ENCODE measurements around the gene DENR.

DNA sequence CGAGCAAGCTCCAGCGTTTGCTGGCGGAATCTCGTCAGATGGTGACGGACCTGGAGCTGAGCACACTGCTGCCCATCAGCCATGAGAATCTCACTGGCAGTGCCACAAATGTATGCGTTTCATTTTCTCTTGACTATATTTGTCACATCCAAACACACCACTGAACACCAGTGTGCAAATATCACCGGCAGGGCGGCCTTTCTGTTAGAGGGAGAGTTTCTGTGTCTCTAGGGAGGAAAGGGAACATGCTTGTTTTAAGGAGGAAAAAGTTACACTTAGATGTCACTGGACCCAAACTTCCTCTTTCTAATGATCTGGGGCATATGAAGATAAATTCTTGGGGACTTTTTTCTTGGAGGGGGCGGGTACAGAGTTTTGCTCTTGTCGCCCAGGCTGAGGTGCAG lies 60.7 kb downstream of the DENR start:
- TF ChIP-seq ERF (CRISPR knock-in tag; IDR thresholded peaks at IDR 0.05) = no peak
- TF ChIP-seq MAFK (conservative IDR thresholded peaks at IDR 0.05 in 1 of 2, IDR thresholded peaks at IDR 0.05 in 1 of 2; ENCODE audit: low read length in 2 of 2) = no peak
- no peak for TF ChIP-seq SIN3A (IDR thresholded peaks at IDR 0.05; ENCODE audit: borderline replicate concordance, low read depth, low read length)
- no peak for TF ChIP-seq PCBP1 (IDR thresholded peaks at IDR 0.05; ENCODE audit: borderline replicate concordance, low read depth, low read length)
- TF ChIP-seq FIP1L1 (IDR thresholded peaks at IDR 0.05; ENCODE audit: borderline replicate concordance, insufficient read depth, low read depth, low read length) = no peak
- TF ChIP-seq, protein P1, sequence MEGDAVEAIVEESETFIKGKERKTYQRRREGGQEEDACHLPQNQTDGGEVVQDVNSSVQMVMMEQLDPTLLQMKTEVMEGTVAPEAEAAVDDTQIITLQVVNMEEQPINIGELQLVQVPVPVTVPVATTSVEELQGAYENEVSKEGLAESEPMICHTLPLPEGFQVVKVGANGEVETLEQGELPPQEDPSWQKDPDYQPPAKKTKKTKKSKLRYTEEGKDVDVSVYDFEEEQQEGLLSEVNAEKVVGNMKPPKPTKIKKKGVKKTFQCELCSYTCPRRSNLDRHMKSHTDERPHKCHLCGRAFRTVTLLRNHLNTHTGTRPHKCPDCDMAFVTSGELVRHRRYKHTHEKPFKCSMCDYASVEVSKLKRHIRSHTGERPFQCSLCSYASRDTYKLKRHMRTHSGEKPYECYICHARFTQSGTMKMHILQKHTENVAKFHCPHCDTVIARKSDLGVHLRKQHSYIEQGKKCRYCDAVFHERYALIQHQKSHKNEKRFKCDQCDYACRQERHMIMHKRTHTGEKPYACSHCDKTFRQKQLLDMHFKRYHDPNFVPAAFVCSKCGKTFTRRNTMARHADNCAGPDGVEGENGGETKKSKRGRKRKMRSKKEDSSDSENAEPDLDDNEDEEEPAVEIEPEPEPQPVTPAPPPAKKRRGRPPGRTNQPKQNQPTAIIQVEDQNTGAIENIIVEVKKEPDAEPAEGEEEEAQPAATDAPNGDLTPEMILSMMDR (CRISPR knock-in tag; IDR thresholded peaks at IDR 0.05) = no peak
